PC-3 (cell line): ENCODE measurements around the gene ABCB10. TPM values are rescaled to one million over a fixed set of nuclear protein-coding genes. Genes with fewer than 3 reads are reported as not detected.

Experiments used
- ATAC-seq: fragments of 200-7000 bp; cut with Tn5 transposase; 2 replicates; pipeline ENCODE4 v1.9.1; 2020; ENCODE audit warnings: mild to moderate bottlenecking, moderate library complexity
- BruUV-seq: library from RNA; stranded (reverse); fragments of 400-500 nt; replicated peaks from 2 replicates; lab custom pipeline; 2021; lab: Mats Ljungman, UMichigan
- CTCF ChIA-PET: fragments of 300-600 bp; sonication (Branson Sonifier 250); formaldehyde crosslinking; loops from one replicate; lab custom pipeline; 2022; ENCODE audit warnings: antibody characterized with exemption; lab: Charles Lee
- POLR2A ChIA-PET: fragments of 300-600 bp; sonication (Branson Sonifier 250); formaldehyde crosslinking; loops from one replicate; lab custom pipeline; 2022; ENCODE audit warnings: antibody characterized with exemption; ENCODE audit not compliant: unreplicated experiment; lab: Charles Lee
- DNase-seq: peaks from one replicate; pipeline ENCODE4 v3.0.0-alpha.2; 2015
- H2AFZ ChIP-seq: fragments of 300-600 bp; sonication (generic); 2 replicates; pipeline ENCODE4 v1.6.0; 2016; ENCODE audit warnings: antibody characterized with exemption, low read length
- H3F3A ChIP-seq: fragments of 300-600 bp; sonication (generic); one replicate; pipeline ENCODE4 v1.6.0; 2017; ENCODE audit warnings: antibody characterized with exemption, low read length, control low read depth, mild to moderate bottlenecking; ENCODE audit not compliant: unreplicated experiment
- H3K27ac ChIP-seq: fragments of 300-600 bp; sonication (generic); 2 replicates; pipeline ENCODE4 v1.5.1; 2016; ENCODE audit warnings: mild to moderate bottlenecking, low read length
- H3K27me3 ChIP-seq: fragments of 300-600 bp; sonication (generic); 2 replicates; pipeline ENCODE4 v1.6.1; 2016; ENCODE audit warnings: low read length, mixed read lengths
- H3K36me3 ChIP-seq: fragments of 300-600 bp; sonication (generic); 2 replicates; pipeline ENCODE4 v1.6.1; 2016; ENCODE audit warnings: low read depth, mixed run types, low read length, mixed read lengths
- H3K4me1 ChIP-seq: fragments of 300-600 bp; sonication (generic); 2 replicates; pipeline ENCODE4 v1.5.1; 2016; ENCODE audit warnings: low read length; ENCODE audit not compliant: insufficient read depth
- H3K4me2 ChIP-seq: fragments of 300-600 bp; sonication (generic); 2 replicates; pipeline ENCODE4 v1.6.0; 2016; ENCODE audit warnings: low read length
- H3K4me3 ChIP-seq: fragments of 300-600 bp; sonication (generic); 2 replicates; pipeline ENCODE4 v1.5.1; 2016; ENCODE audit warnings: mild to moderate bottlenecking, low read length, mixed read lengths
- H3K79me2 ChIP-seq: fragments of 300-600 bp; sonication (generic); 2 replicates; pipeline ENCODE4 v1.6.1; 2017; ENCODE audit warnings: low read length, mixed read lengths
- H3K9ac ChIP-seq: fragments of 300-600 bp; sonication (generic); 2 replicates; pipeline ENCODE4 v1.6.0; 2016; ENCODE audit warnings: mild to moderate bottlenecking, low read length
- H3K9me2 ChIP-seq: fragments of 300-600 bp; sonication (generic); replicated peaks from 2 replicates; pipeline ENCODE4 v1.6.1; 2016; ENCODE audit warnings: mixed run types, low read length, mixed read lengths
- H3K9me3 ChIP-seq: fragments of 300-600 bp; sonication (generic); 2 replicates; pipeline ENCODE4 v1.6.1; 2016; ENCODE audit warnings: low read length, mixed read lengths
- H4K20me1 ChIP-seq: fragments of 300-600 bp; sonication (generic); 2 replicates; pipeline ENCODE4 v1.6.1; 2016; ENCODE audit warnings: low read length, mixed read lengths
- EZH2 ChIP-seq: fragments of 300-600 bp; sonication (generic); IDR thresholded peaks from one replicate; pipeline ENCODE4 v1.6.1; 2017; ENCODE audit warnings: antibody characterized with exemption, mild to moderate bottlenecking, low read length; ENCODE audit not compliant: unreplicated experiment
- EZH2phosphoT487 ChIP-seq: fragments of 300-600 bp; sonication (generic); IDR thresholded peaks from 2 replicates; pipeline ENCODE4 v1.6.1; 2018; ENCODE audit warnings: mild to moderate bottlenecking, antibody characterized with exemption, low read length, borderline replicate concordance
- intact Hi-C: fragments of 100-400 bp; cut with micrococcal nuclease; formaldehyde crosslinking; loops from 2 replicates; pipeline ENCODE4 v1.9.0; 2023
- total RNA-seq: library from RNA; depleted of rRNA; stranded (reverse); fragments of >200 nt; gene quantifications from 2 replicates; pipeline ENCODE4 v1.2.3, GENCODE V29; 2014
- TF ChIP-seq, protein P1 (sequence below): fragments of 300-600 bp; sonication (generic); conservative IDR thresholded peaks from 2 replicates; pipeline ENCODE4 v1.5.1; 2017; ENCODE audit warnings: antibody characterized with exemption, low read depth, mild to moderate bottlenecking, low read length

ABCB10 gene
- total RNA-seq, 1 experiment from 2014 or later = 30.4 TPM

DNA sequence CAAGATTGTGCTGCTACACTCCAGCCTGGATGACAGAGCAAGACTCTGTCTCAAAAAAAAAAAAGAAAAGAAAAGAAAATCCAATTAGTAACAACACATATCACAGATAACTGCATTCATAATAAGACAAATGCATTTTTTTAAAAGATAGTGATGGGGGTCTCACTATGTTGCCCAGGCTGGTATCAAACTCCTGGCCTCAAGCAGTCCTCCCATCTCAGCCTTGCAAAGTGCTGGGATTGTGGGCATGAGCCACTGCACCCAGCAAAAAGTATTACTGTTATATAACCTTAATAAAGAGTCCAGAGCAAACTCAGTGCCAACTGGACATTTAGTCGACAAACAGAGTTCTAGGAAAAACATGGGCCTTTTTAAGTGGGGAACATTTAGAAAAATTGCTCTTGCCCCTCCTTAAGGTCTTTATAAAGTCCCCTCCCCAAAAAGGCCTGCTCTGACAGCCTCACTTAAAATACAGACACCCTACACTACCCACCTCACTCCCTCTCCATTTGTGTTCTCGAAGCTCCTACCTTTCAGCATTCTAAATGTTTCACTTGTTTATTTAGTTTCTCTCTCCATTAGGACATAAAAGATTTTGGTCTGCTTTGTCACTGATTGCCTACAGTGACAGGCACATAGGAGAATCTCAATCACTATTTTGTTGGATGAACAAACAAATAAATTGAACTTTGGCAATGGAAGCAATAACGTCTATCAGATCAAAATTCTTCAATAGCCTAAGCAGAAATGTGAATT lies 7.5 kb downstream of the ABCB10 start:
- Histone ChIP-seq H3F3A (no peaks in the 10 kb centered on the region), H3K9ac (no peak overlapping the region), H3K79me2 (peaks cover 54% of the 10 kb centered on the region), H3K27me3 (no peaks in the 10 kb centered on the region), H2AFZ (no peak overlapping the region), H3K9me2 (no peaks in the 10 kb centered on the region), H3K4me3 (no peak overlapping the region), H3K4me1 (no peaks in the 10 kb centered on the region), H3K9me3 (no peaks in the 10 kb centered on the region), H3K36me3 (peaks cover 12% of the 10 kb centered on the region; the same call in 1 of the 2 replicates), H4K20me1 (no peaks in the 10 kb centered on the region), H3K4me2 (no peak overlapping the region), H3K27ac (no peak overlapping the region)
- ChIA-PET POLR2A (no interaction called here), CTCF (no interaction called here)
- intact Hi-C loops = no loop called here
- ATAC-seq (no peak), DNase-seq (no peak)
- no TSS peak for BruUV-seq
- TF ChIP-seq EZH2 (no peak), EZH2phosphoT487 (no peak)
- TF ChIP-seq, protein P1, sequence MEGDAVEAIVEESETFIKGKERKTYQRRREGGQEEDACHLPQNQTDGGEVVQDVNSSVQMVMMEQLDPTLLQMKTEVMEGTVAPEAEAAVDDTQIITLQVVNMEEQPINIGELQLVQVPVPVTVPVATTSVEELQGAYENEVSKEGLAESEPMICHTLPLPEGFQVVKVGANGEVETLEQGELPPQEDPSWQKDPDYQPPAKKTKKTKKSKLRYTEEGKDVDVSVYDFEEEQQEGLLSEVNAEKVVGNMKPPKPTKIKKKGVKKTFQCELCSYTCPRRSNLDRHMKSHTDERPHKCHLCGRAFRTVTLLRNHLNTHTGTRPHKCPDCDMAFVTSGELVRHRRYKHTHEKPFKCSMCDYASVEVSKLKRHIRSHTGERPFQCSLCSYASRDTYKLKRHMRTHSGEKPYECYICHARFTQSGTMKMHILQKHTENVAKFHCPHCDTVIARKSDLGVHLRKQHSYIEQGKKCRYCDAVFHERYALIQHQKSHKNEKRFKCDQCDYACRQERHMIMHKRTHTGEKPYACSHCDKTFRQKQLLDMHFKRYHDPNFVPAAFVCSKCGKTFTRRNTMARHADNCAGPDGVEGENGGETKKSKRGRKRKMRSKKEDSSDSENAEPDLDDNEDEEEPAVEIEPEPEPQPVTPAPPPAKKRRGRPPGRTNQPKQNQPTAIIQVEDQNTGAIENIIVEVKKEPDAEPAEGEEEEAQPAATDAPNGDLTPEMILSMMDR = no peak

DNA sequence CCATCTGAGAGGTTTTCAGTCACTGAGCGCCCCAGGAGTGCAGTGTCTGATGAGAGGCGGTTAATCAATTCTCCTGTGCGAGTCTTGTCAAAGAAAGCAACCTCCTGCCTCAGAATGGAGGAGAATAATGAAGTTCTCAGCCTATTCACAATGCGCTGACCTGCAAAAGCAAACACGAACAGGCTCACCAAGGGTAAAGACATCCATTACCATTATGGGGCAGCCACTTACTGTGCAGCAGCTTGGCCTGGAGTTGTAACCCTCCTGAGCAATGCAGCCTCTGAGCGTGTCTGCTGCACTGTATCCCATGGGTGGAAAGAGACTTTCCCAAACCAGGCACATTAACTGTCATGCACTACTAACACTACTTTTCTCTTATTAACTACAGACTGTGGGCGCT lies 11.0 kb downstream of the ABCB10 start:
- ATAC-seq = no peak
- H3K4me3 ChIP-seq = no peak overlapping the region
- BruUV-seq = no TSS peak
- no peaks in the 10 kb centered on the region for H3K9me3 ChIP-seq
- ChIA-PET POLR2A (no interaction called here), CTCF (no interaction called here)
- peaks cover 24% of the 10 kb centered on the region for H3K79me2 ChIP-seq
- H3K4me2 ChIP-seq = no peak overlapping the region
- intact Hi-C loops = no loop called here
- H3K27me3 ChIP-seq = no peaks in the 10 kb centered on the region
- no peak for DNase-seq
- no peaks in the 10 kb centered on the region for H3K4me1 ChIP-seq
- H2AFZ ChIP-seq = no peak overlapping the region
- no peaks in the 10 kb centered on the region for H3F3A ChIP-seq
- H4K20me1 ChIP-seq = no peaks in the 10 kb centered on the region
- TF ChIP-seq EZH2 = no peak
- TF ChIP-seq, protein P1 = no peak
- no peak for TF ChIP-seq EZH2phosphoT487
- H3K9ac ChIP-seq = no peak overlapping the region
- H3K36me3 ChIP-seq = peaks cover 26% of the 10 kb centered on the region
- no peak overlapping the region for H3K27ac ChIP-seq
- H3K9me2 ChIP-seq = no peaks in the 10 kb centered on the region

GRCh38 chr1:229544587-229544986 lies 13.9 kb downstream of the ABCB10 start:
- intact Hi-C loops = no loop called here
- H4K20me1 ChIP-seq = no peaks in the 10 kb centered on the region
- no peaks in the 10 kb centered on the region for H3F3A ChIP-seq
- BruUV-seq = no TSS peak
- H3K4me2 ChIP-seq = no peak overlapping the region
- no peaks in the 10 kb centered on the region for H3K9me2 ChIP-seq
- no peak for ATAC-seq
- ChIA-PET POLR2A (no interaction called here), CTCF (no interaction called here)
- H2AFZ ChIP-seq = no peak overlapping the region
- no peaks in the 10 kb centered on the region for H3K9me3 ChIP-seq
- H3K27me3 ChIP-seq = no peaks in the 10 kb centered on the region
- TF ChIP-seq, protein P1 = no peak
- no peak for TF ChIP-seq EZH2phosphoT487
- TF ChIP-seq EZH2 = no peak
- H3K27ac ChIP-seq = no peak overlapping the region
- no peak overlapping the region for H3K4me3 ChIP-seq
- DNase-seq = no peak
- no peak overlapping the region for H3K9ac ChIP-seq
- H3K36me3 ChIP-seq = peaks cover 45% of the 10 kb centered on the region
- H3K79me2 ChIP-seq = peaks cover 4% of the 10 kb centered on the region; the same call in 1 of the 2 replicates
- no peaks in the 10 kb centered on the region for H3K4me1 ChIP-seq
